ENCODE results near the gene KCNJ6. TPM values are rescaled to one million over a fixed set of nuclear protein-coding genes. Genes with fewer than 3 reads are reported as not detected.

Gene KCNJ6
- total RNA-seq, 1 experiment from 2014 or later: not detected

- no peak overlapping the region for H3K27ac Mint-ChIP-seq (ENCODE audit: unreplicated experiment)
- intact Hi-C loops (cut with micrococcal nuclease; ENCODE audit: unreplicated experiment): no loop called here
Observed at GRCh38 chr21:37671381-37671780, 244.9 kb downstream of the KCNJ6 start.

GRCh38 chr21:37670883-37671282 lies 245.4 kb downstream of the KCNJ6 start:
- H3K4me3 Mint-ChIP-seq (ENCODE audit: unreplicated experiment): no peak overlapping the region
- H3K9me3 ChIP-seq: peaks cover 5% of the 10 kb centered on the region; the same call in 1 of the 2 replicates
- CTCF ChIA-PET: interaction anchor here (1.1 kb wide), 1 partner anchor 30 kb away, joined by 4 read pairs; no protein-coding TSS in a partner anchor
- POLR2A ChIA-PET: interaction anchor here (1.2 kb wide), 1 partner anchor 106 kb away, joined by 4 read pairs; no protein-coding TSS in a partner anchor
- H3K27ac Mint-ChIP-seq (ENCODE audit: unreplicated experiment): no peak overlapping the region
- no peak for DNase-seq
- no peaks in the 10 kb centered on the region for H3K27me3 Mint-ChIP-seq (ENCODE audit: insufficient read depth, unreplicated experiment)
- intact Hi-C loops (cut with micrococcal nuclease; ENCODE audit: unreplicated experiment): no loop called here
- H3K36me3 ChIP-seq (ENCODE audit: control insufficient read depth, insufficient read depth, low read length): no peaks in the 10 kb centered on the region; the same call in 1 of the 2 replicates
- no peaks in the 10 kb centered on the region for H3K36me3 Mint-ChIP-seq (ENCODE audit: insufficient read depth, unreplicated experiment)
- peaks cover 30% of the 10 kb centered on the region for H3K4me1 Mint-ChIP-seq (ENCODE audit: low read depth, unreplicated experiment)
- H3K4me1 ChIP-seq: peaks cover 32% of the 10 kb centered on the region
- H3K27me3 ChIP-seq (replicated peaks; ENCODE audit: control insufficient read depth, insufficient read depth, low read length): no peaks in the 10 kb centered on the region
- TF ChIP-seq CTCF (IDR thresholded peaks at IDR 0.05; ENCODE audit: insufficient read depth in 1 of 2, low read depth in 1 of 2, low read length in 1 of 2, severe bottlenecking in 1 of 2, unreplicated experiment in 1 of 2): no peak
- H3K4me3 ChIP-seq (ENCODE audit: low read depth, low read length): no peak overlapping the region
- no TSS peak for BruUV-seq (replicated peaks)
- peaks cover 10% of the 10 kb centered on the region for H3K9me3 Mint-ChIP-seq (ENCODE audit: unreplicated experiment)

More at GRCh38 chr21:37671381-37671780, 244.9 kb downstream of the KCNJ6 start:
- H3K4me1 ChIP-seq: peaks cover 28% of the 10 kb centered on the region
- no peak for TF ChIP-seq CTCF (IDR thresholded peaks at IDR 0.05; ENCODE audit: insufficient read depth in 1 of 2, low read depth in 1 of 2, low read length in 1 of 2, severe bottlenecking in 1 of 2, unreplicated experiment in 1 of 2)
- BruUV-seq (replicated peaks): no TSS peak
- no peak overlapping the region for H3K4me3 ChIP-seq (ENCODE audit: low read depth, low read length)
- Mint-ChIP-seq H3K9me3 (ENCODE audit: unreplicated experiment) (peaks cover 10% of the 10 kb centered on the region), H3K27me3 (ENCODE audit: insufficient read depth, unreplicated experiment) (no peaks in the 10 kb centered on the region), H3K4me3 (ENCODE audit: unreplicated experiment) (no peak overlapping the region), H3K4me1 (ENCODE audit: low read depth, unreplicated experiment) (peaks cover 30% of the 10 kb centered on the region), H3K36me3 (ENCODE audit: insufficient read depth, unreplicated experiment) (no peaks in the 10 kb centered on the region)
- CTCF ChIA-PET: interaction anchor here (0.6 to 1.1 kb wide), 2 partner anchors 30 to 45 kb away, joined by 4 read pairs; no protein-coding TSS in a partner anchor
- H3K36me3 ChIP-seq (ENCODE audit: control insufficient read depth, insufficient read depth, low read length): no peaks in the 10 kb centered on the region
- DNase-seq: no peak
- peaks cover 5% of the 10 kb centered on the region; the same call in 1 of the 2 replicates for H3K9me3 ChIP-seq
- H3K27me3 ChIP-seq (replicated peaks; ENCODE audit: control insufficient read depth, insufficient read depth, low read length): no peaks in the 10 kb centered on the region
- POLR2A ChIA-PET: interaction anchor here (1.2 kb wide), 1 partner anchor 107 kb away, joined by 4 read pairs; no protein-coding TSS in a partner anchor

GRCh38 chr21:37669249-37669648 lies 247.0 kb downstream of the KCNJ6 start:
- ChIA-PET POLR2A (no interaction called here), CTCF (no interaction called here)
- DNase-seq: no peak
- Mint-ChIP-seq H3K4me1 (ENCODE audit: low read depth, unreplicated experiment) (peaks cover 24% of the 10 kb centered on the region), H3K27ac (ENCODE audit: unreplicated experiment) (no peak overlapping the region), H3K4me3 (ENCODE audit: unreplicated experiment) (no peak overlapping the region), H3K36me3 (ENCODE audit: insufficient read depth, unreplicated experiment) (no peaks in the 10 kb centered on the region), H3K9me3 (ENCODE audit: unreplicated experiment) (peaks cover 10% of the 10 kb centered on the region), H3K27me3 (ENCODE audit: insufficient read depth, unreplicated experiment) (no peaks in the 10 kb centered on the region)
- H3K4me1 ChIP-seq: peaks cover 27% of the 10 kb centered on the region
- H3K27me3 ChIP-seq (replicated peaks; ENCODE audit: control insufficient read depth, insufficient read depth, low read length): no peaks in the 10 kb centered on the region
- intact Hi-C loops (cut with micrococcal nuclease; ENCODE audit: unreplicated experiment): no loop called here
- no peak for TF ChIP-seq CTCF (IDR thresholded peaks at IDR 0.05; ENCODE audit: insufficient read depth in 1 of 2, low read depth in 1 of 2, low read length in 1 of 2, severe bottlenecking in 1 of 2, unreplicated experiment in 1 of 2)
- H3K36me3 ChIP-seq (ENCODE audit: control insufficient read depth, insufficient read depth, low read length): no peaks in the 10 kb centered on the region; the same call in 1 of the 2 replicates
- peaks cover 5% of the 10 kb centered on the region; the same call in 1 of the 2 replicates for H3K9me3 ChIP-seq
- no peak overlapping the region for H3K4me3 ChIP-seq (ENCODE audit: low read depth, low read length)
- BruUV-seq (replicated peaks): no TSS peak

All from Caco-2 (cell line).